WTC11 (cell line): ENCODE measurements around the gene MGAT4A.

Experiments
- EMX1 ChIP-seq: fragments of 250-450 bp; sonication (Bioruptor Pico); IDR thresholded peaks from 2 replicates; pipeline ENCODE4 v1.8.0; 2021; ENCODE audit warnings: mild to moderate bottlenecking
- ETV6 ChIP-seq: sonication (generic); formaldehyde crosslinking; IDR thresholded peaks from 2 replicates; pipeline ENCODE4 v1.8.1; 2022; ENCODE audit warnings: mild to moderate bottlenecking, missing genetic modification reagents
- GABPB1 ChIP-seq: sonication (generic); formaldehyde crosslinking; IDR thresholded peaks from 2 replicates; pipeline ENCODE4 v1.8.1; 2023; ENCODE audit warnings: mild to moderate bottlenecking, missing genetic modification reagents
- GTF2I ChIP-seq: fragments of 250-450 bp; sonication (Bioruptor Pico); conservative IDR thresholded peaks from 2 replicates; pipeline ENCODE4 v1.4.0; 2021; ENCODE audit warnings: mild to moderate bottlenecking
- MXD4 ChIP-seq: fragments of 250-450 bp; sonication (Bioruptor Pico); IDR thresholded peaks from 2 replicates; pipeline ENCODE4 v1.8.0; 2021; ENCODE audit warnings: mild to moderate bottlenecking, moderate library complexity, borderline replicate concordance
- ZNF232 ChIP-seq: sonication (generic); formaldehyde crosslinking; IDR thresholded peaks from 2 replicates; pipeline ENCODE4 v1.8.0; 2022; ENCODE audit warnings: mild to moderate bottlenecking, missing genetic modification reagents
- ZNF416 ChIP-seq: fragments of 250-450 bp; sonication (Bioruptor Pico); IDR thresholded peaks from 2 replicates; pipeline ENCODE4 v1.9.0; 2021; ENCODE audit warnings: mild to moderate bottlenecking, inconsistent platforms
- ZNF423 ChIP-seq: fragments of 250-450 bp; sonication (Bioruptor Pico); IDR thresholded peaks from 2 replicates; pipeline ENCODE4 v2.1.2; 2022; ENCODE audit warnings: mild to moderate bottlenecking, moderate library complexity
- TF ChIP-seq, protein P1 (sequence below): sonication (generic); formaldehyde crosslinking; IDR thresholded peaks from 2 replicates; pipeline ENCODE4 v1.8.0; 2022; ENCODE audit warnings: mild to moderate bottlenecking, missing genetic modification reagents
- TF ChIP-seq, protein P2 (sequence below): fragments of 200-600 bp; IDR thresholded peaks from 2 replicates; pipeline ENCODE4 v1.8.0; 2022; ENCODE audit warnings: antibody characterized with exemption
- TF ChIP-seq, protein P3 (sequence below): sonication (generic); formaldehyde crosslinking; IDR thresholded peaks from 2 replicates; pipeline ENCODE4 v1.8.1; 2023; ENCODE audit warnings: mild to moderate bottlenecking, moderate library complexity, missing genetic modification reagents
- TF ChIP-seq, protein P4 (sequence below): fragments of 250-450 bp; sonication (Bioruptor Pico); IDR thresholded peaks from 2 replicates; pipeline ENCODE4 v1.9.0; 2021; ENCODE audit warnings: mild to moderate bottlenecking
- TF ChIP-seq, protein P5 (sequence below): sonication (generic); formaldehyde crosslinking; IDR thresholded peaks from 2 replicates; pipeline ENCODE4 v1.8.0; 2022; ENCODE audit warnings: mild to moderate bottlenecking, missing genetic modification reagents

DNA sequence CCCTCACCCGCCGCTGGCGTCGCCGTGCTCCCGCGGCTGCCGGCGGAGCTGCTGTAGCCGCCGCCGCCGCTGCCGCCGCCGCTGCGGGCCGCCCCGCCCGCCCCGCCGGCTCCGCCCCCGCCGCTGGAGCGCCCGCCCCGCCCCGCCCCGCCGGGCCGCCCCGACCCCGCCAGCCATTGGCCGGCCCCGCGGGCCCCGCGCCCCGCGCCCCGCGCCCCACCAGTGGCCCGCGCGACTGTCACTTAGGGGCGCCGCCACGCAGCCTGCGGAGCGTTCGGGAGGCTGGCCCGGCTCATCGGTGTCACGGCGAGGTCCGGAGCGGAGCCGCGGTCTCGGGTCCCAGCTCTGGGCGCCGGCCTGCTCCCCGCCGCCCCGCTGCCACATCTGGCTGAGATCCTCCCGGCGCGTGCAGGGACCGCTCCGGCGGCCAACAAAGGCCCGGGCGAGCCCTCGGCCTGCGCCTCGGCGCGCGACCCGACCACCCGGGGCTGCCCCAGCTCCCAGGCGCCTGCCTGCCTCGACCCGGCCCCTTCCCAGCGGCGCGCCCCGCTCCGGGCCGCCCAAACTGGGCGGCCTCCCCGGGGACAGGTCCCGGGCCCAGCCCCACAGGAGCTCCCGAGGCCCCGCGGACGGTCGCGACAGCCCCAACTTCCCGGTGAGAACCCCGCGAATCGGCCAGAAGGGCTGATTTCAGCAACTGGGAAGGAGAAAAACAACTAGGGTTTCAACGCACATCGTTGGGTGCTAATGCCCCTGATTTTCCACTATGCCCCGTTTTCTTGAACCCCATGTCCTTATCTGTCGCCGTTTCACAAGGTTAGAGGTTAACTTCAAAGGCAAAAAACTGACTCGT lies at the start of gene MGAT4A:
- TF ChIP-seq, protein P1, sequence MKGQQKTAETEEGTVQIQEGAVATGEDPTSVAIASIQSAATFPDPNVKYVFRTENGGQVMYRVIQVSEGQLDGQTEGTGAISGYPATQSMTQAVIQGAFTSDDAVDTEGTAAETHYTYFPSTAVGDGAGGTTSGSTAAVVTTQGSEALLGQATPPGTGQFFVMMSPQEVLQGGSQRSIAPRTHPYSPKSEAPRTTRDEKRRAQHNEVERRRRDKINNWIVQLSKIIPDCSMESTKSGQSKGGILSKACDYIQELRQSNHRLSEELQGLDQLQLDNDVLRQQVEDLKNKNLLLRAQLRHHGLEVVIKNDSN (CRISPR knock-in tag) = no peak
- TF ChIP-seq GABPB1 (CRISPR knock-in tag) (peak; percentile 65; the same call in 1 of the 2 replicates), MXD4 (CRISPR knock-in tag) (no peak), ZNF232 (CRISPR knock-in tag) (no peak), ZNF416 (CRISPR knock-in tag) (no peak), GTF2I (CRISPR knock-in tag) (no peak), EMX1 (CRISPR knock-in tag) (no peak), ETV6 (CRISPR knock-in tag) (no peak), ZNF423 (CRISPR knock-in tag) (peak; percentile 17; the same call in 1 of the 2 replicates)
- TF ChIP-seq, protein P2, sequence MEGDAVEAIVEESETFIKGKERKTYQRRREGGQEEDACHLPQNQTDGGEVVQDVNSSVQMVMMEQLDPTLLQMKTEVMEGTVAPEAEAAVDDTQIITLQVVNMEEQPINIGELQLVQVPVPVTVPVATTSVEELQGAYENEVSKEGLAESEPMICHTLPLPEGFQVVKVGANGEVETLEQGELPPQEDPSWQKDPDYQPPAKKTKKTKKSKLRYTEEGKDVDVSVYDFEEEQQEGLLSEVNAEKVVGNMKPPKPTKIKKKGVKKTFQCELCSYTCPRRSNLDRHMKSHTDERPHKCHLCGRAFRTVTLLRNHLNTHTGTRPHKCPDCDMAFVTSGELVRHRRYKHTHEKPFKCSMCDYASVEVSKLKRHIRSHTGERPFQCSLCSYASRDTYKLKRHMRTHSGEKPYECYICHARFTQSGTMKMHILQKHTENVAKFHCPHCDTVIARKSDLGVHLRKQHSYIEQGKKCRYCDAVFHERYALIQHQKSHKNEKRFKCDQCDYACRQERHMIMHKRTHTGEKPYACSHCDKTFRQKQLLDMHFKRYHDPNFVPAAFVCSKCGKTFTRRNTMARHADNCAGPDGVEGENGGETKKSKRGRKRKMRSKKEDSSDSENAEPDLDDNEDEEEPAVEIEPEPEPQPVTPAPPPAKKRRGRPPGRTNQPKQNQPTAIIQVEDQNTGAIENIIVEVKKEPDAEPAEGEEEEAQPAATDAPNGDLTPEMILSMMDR = no peak
- TF ChIP-seq, protein P3, sequence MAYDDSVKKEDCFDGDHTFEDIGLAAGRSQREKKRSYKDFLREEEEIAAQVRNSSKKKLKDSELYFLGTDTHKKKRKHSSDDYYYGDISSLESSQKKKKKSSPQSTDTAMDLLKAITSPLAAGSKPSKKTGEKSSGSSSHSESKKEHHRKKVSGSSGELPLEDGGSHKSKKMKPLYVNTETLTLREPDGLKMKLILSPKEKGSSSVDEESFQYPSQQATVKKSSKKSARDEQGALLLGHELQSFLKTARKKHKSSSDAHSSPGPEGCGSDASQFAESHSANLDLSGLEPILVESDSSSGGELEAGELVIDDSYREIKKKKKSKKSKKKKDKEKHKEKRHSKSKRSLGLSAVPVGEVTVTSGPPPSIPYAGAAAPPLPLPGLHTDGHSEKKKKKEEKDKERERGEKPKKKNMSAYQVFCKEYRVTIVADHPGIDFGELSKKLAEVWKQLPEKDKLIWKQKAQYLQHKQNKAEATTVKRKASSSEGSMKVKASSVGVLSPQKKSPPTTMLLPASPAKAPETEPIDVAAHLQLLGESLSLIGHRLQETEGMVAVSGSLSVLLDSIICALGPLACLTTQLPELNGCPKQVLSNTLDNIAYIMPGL (CRISPR knock-in tag) = no peak
- TF ChIP-seq, protein P4, sequence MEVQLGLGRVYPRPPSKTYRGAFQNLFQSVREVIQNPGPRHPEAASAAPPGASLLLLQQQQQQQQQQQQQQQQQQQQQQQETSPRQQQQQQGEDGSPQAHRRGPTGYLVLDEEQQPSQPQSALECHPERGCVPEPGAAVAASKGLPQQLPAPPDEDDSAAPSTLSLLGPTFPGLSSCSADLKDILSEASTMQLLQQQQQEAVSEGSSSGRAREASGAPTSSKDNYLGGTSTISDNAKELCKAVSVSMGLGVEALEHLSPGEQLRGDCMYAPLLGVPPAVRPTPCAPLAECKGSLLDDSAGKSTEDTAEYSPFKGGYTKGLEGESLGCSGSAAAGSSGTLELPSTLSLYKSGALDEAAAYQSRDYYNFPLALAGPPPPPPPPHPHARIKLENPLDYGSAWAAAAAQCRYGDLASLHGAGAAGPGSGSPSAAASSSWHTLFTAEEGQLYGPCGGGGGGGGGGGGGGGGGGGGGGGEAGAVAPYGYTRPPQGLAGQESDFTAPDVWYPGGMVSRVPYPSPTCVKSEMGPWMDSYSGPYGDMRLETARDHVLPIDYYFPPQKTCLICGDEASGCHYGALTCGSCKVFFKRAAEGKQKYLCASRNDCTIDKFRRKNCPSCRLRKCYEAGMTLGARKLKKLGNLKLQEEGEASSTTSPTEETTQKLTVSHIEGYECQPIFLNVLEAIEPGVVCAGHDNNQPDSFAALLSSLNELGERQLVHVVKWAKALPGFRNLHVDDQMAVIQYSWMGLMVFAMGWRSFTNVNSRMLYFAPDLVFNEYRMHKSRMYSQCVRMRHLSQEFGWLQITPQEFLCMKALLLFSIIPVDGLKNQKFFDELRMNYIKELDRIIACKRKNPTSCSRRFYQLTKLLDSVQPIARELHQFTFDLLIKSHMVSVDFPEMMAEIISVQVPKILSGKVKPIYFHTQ (CRISPR knock-in tag) = no peak
- TF ChIP-seq, protein P5, sequence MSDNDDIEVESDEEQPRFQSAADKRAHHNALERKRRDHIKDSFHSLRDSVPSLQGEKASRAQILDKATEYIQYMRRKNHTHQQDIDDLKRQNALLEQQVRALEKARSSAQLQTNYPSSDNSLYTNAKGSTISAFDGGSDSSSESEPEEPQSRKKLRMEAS (CRISPR knock-in tag) = no peak
